Amygdala (tissue), 56 donors: Measurements from ENCODE around the gene UQCRC1.
A peak's percentile ranks its signal among the peaks of the same experiment; 100 is the strongest.
"Not testable (repeated sequence)": the region's sequence is repeated elsewhere in the genome, so short reads cannot be mapped to it uniquely, and the experiment has no call there.

Source experiments
- DNase-seq, 56 donors: peaks; one replicate each; lab custom pipeline; 2025; lab: John Stamatoyannopoulos, UW

The UQCRC1 gene

GRCh38 chr3:48560648-48561018 lies 48.8 kb downstream of the UQCRC1 start:
- peak in 5 of 56 donors; percentile 15 to 62 (median 21) for DNase-seq

GRCh38 chr3:48558493-48559134 lies 50.8 kb downstream of the UQCRC1 start:
- peak in 2 of 56 donors; percentile 19 to 27 for DNase-seq

GRCh38 chr3:48556796-48557626 lies 52.4 kb downstream of the UQCRC1 start, which contains the start of gene PFKFB4:
Gene PFKFB4 (minus strand): TSS chr3:48556803. CDS start chr3:48556777, 26 bp downstream.
- DNase-seq, result peak; percentile 95 to 100 (median 99)

GRCh38 chr3:48555949-48556795 lies 53.3 kb downstream of the UQCRC1 start:
- DNase-seq, result no peak

DNA sequence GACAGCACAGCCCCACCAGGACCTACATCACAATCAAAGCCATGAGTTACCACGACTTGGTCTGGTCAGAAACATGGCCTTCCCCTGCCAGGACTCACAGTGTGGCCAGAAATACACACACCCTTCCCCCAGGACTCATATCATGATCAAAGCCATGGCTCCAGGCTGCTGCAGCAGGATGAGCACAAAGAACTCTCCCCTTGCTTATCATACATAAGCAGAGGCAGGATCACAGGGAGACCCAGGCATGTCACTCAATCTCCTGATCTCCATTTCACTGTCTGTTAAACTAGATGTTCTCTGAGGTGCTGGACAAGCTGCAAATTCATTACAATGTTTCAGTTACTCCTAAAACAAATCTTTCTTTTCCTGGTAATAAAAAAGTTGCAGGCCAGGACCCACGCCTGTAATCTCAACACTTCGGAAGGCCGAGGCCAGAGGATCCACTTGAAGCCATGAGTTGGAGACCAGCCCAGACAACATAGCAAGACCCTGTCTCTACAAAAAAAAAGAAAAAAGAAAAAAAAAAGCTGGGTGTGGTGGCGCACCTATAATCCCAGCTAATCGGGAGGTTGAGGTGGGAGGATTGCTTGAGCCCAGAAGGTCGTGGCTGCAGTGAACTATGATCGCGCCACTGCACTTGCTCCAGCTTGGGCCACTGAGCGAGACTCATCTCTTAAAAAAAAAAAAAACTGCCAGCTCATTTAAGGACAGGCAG lies 54.1 kb downstream of the UQCRC1 start:
- DNase-seq, result no peak

- no peak for DNase-seq
Observed at GRCh38 chr3:48553886-48554845, 55.3 kb downstream of the UQCRC1 start.

- no peak for DNase-seq
Observed at GRCh38 chr3:48553361-48553760, 56.1 kb downstream of the UQCRC1 start.

GRCh38 chr3:48552111-48552951 lies 57.1 kb downstream of the UQCRC1 start:
- DNase-seq, result no peak

DNA sequence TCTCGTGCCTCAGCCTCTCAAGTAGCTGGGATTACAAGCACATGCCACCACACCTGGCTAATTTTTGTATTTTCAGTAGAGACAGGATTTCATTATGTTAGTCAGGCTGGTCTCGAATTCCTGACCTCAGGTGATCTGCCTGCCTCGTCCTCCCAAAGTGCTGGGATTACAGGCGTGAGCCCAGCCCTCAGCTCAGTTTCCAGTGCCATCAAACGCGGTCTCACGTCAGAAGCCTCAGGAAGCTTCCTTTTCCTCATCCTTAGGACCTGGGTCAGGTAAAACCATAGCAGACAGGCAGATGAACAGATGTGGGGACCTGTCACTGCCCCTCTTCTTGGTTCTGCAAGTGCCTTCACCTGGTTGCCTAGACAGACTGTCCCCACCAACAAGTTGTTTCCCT lies 57.8 kb downstream of the UQCRC1 start:
- DNase-seq, result not testable (repeated sequence)
